Measurements from ENCODE around the gene XYLT1.

The XYLT1 gene

DNA sequence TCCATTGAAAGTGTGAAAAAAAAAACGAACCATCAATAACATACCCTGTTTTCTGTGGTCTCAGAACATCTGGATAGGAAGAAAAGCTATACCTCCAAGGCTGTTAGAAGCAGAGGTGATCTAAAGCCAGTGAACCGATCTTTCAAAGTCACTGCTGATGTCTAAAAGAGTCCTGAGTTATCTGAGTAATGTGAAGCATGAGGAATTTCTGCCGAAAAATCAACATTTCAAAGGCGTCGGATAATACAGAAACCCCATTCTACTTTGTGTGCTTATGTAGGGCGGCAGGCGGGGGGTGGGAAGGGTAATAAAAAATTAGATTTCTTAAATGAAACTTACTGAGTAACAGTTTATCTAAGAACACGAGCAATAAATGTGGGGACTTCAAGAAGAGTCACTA, 3.9 kb downstream of the XYLT1 start:
- no peak overlapping the region for H2BK12ac ChIP-seq (ENCODE audit: low read length in 2 of 2)
- H3K4me1 ChIP-seq (ENCODE audit: control insufficient read depth, insufficient read depth, low read depth, low read length): peaks cover 6% of the 10 kb centered on the region
- H3K23ac ChIP-seq (ENCODE audit: low read length in 2 of 2): no peak overlapping the region
- no peak overlapping the region for H4K91ac ChIP-seq (ENCODE audit: low read length)
- H2BK15ac ChIP-seq (ENCODE audit: low read depth, poor library complexity, severe bottlenecking): no peak overlapping the region
- no peak overlapping the region for H2AK5ac ChIP-seq (ENCODE audit: low read length, severe bottlenecking)
- peaks cover 0 to 12% of the 10 kb centered on the region in 2 experiments for H3K36me3 ChIP-seq (ENCODE audit: control insufficient read depth in 1 of 2, insufficient read depth in 2 of 2, low read depth in 1 of 2, low read length in 2 of 2)
- whole genome bisulfite sequencing: 60% methylated on average over 7 of the region's 8 CpGs
- H3K4me2 ChIP-seq (ENCODE audit: low read length, poor library complexity, severe bottlenecking): no peak overlapping the region
- H3K18ac ChIP-seq (ENCODE audit: low read depth in 1 of 2, low read length in 2 of 2): no peak overlapping the region
- H3K14ac ChIP-seq (ENCODE audit: low read length in 2 of 2): no peak overlapping the region
- no peak overlapping the region for H2BK5ac ChIP-seq (ENCODE audit: low read depth, low read length, poor library complexity, severe bottlenecking)
- H3K9ac ChIP-seq (ENCODE audit: low read length): peak overlapping the region; percentile 40
- no peaks in the 10 kb centered on the region for H3K9me3 ChIP-seq (ENCODE audit: control insufficient read depth, low read length)
- H2AFZ ChIP-seq (ENCODE audit: low read depth, low read length): no peak overlapping the region
- no peak overlapping the region for H2BK120ac ChIP-seq (ENCODE audit: low read depth, low read length)
- no peak overlapping the region for H4K8ac ChIP-seq (ENCODE audit: low read length)
- H3K27me3 ChIP-seq (ENCODE audit: control insufficient read depth in 1 of 2, insufficient read depth in 1 of 2, low read length in 2 of 2): peaks cover 0 to 41% of the 10 kb centered on the region in 2 experiments
- no peaks in the 10 kb centered on the region for H3K79me1 ChIP-seq (replicated peaks; ENCODE audit: low read length, poor library complexity, severe bottlenecking)
- H3K4me3 ChIP-seq (ENCODE audit: insufficient read depth in 1 of 2, low read depth in 1 of 2, low read length in 2 of 2): no peak overlapping the region
- no peak overlapping the region for H3K4ac ChIP-seq (ENCODE audit: low read depth in 1 of 2, low read length in 2 of 2)
- no peak for DNase-seq
- H3K27ac ChIP-seq (ENCODE audit: low read length, poor library complexity, severe bottlenecking): no peak overlapping the region

DNA sequence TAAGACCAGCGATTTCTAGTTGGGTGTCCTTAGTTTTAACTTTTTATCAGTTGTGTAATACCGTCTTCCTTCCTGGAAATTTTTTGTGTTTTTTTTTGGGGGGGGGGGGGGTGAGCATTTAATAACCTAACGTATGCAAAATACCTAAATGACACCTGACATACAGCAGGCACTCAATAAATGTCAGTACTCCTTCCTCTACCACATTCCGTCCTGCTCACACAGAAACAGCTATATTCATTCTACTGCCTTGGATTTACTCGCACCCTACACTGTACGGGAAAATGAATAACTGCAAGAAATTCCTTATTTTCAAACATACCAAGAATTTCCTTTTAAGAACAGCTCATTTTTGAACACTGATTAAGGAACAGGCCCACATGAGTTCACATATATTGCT, 5.3 kb downstream of the XYLT1 start:
- no peak overlapping the region for H3K4me3 ChIP-seq (ENCODE audit: insufficient read depth in 1 of 2, low read depth in 1 of 2, low read length in 2 of 2)

DNA sequence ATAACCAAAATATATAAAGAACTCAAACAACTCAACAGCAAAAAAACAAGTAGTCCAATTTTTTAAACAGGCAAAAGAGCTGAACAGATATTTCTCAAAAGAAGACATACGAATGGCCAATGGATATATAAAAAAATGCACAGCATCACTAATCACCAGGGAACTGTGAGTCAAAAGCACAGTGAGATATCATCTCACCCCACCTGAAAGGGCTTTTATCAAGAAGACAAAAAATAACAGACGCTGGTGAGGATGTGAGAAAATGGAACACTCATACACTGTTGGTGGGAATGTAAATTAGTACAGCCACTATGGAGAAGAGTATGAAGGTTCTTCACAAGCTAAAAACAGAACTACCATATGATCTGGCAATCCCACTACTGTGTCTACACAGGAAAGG, 7.4 kb downstream of the XYLT1 start:
- Histone ChIP-seq H3K27me3 (ENCODE audit: control insufficient read depth in 1 of 2, insufficient read depth in 1 of 2, low read length in 2 of 2) (peaks cover 0 to 10% of the 10 kb centered on the region in 2 experiments), H3K18ac (ENCODE audit: low read depth in 1 of 2, low read length in 2 of 2) (no peak overlapping the region)
- WGBS: 80% methylated on average over 1 of the region's 2 CpGs

More for the DNA sequence above, 5.3 kb downstream of the XYLT1 start:
- Histone ChIP-seq H3K14ac (ENCODE audit: low read length in 2 of 2) (no peak overlapping the region), H2BK12ac (ENCODE audit: low read length in 2 of 2) (no peak overlapping the region), H3K4me2 (ENCODE audit: low read length, poor library complexity, severe bottlenecking) (no peak overlapping the region), H3K9me3 (ENCODE audit: control insufficient read depth, low read length) (no peaks in the 10 kb centered on the region), H3K4me1 (ENCODE audit: control insufficient read depth, insufficient read depth, low read depth, low read length) (peaks cover 6% of the 10 kb centered on the region), H4K91ac (ENCODE audit: low read length) (no peak overlapping the region), H2AFZ (ENCODE audit: low read depth, low read length) (no peak overlapping the region), H3K4ac (ENCODE audit: low read depth in 1 of 2, low read length in 2 of 2) (no peak overlapping the region), H2BK120ac (ENCODE audit: low read depth, low read length) (no peak overlapping the region), H3K18ac (ENCODE audit: low read depth in 1 of 2, low read length in 2 of 2) (no peak overlapping the region), H3K23ac (ENCODE audit: low read length in 2 of 2) (no peak overlapping the region), H2BK5ac (ENCODE audit: low read depth, low read length, poor library complexity, severe bottlenecking) (no peak overlapping the region), H3K9ac (ENCODE audit: low read length) (no peak overlapping the region), H2BK15ac (ENCODE audit: low read depth, poor library complexity, severe bottlenecking) (no peak overlapping the region), H4K8ac (ENCODE audit: low read length) (no peak overlapping the region), H3K27ac (ENCODE audit: low read length, poor library complexity, severe bottlenecking) (no peak overlapping the region), H3K36me3 (ENCODE audit: control insufficient read depth in 1 of 2, insufficient read depth in 2 of 2, low read depth in 1 of 2, low read length in 2 of 2) (peaks cover 0 to 12% of the 10 kb centered on the region in 2 experiments), H2AK5ac (ENCODE audit: low read length, severe bottlenecking) (no peak overlapping the region), H3K27me3 (ENCODE audit: control insufficient read depth in 1 of 2, insufficient read depth in 1 of 2, low read length in 2 of 2) (peaks cover 0 to 30% of the 10 kb centered on the region in 2 experiments), H3K79me1 (replicated peaks; ENCODE audit: low read length, poor library complexity, severe bottlenecking) (no peaks in the 10 kb centered on the region)
- 79% methylated on average over 4 of the region's 6 CpGs for WGBS
- DNase-seq: no peak

DNA sequence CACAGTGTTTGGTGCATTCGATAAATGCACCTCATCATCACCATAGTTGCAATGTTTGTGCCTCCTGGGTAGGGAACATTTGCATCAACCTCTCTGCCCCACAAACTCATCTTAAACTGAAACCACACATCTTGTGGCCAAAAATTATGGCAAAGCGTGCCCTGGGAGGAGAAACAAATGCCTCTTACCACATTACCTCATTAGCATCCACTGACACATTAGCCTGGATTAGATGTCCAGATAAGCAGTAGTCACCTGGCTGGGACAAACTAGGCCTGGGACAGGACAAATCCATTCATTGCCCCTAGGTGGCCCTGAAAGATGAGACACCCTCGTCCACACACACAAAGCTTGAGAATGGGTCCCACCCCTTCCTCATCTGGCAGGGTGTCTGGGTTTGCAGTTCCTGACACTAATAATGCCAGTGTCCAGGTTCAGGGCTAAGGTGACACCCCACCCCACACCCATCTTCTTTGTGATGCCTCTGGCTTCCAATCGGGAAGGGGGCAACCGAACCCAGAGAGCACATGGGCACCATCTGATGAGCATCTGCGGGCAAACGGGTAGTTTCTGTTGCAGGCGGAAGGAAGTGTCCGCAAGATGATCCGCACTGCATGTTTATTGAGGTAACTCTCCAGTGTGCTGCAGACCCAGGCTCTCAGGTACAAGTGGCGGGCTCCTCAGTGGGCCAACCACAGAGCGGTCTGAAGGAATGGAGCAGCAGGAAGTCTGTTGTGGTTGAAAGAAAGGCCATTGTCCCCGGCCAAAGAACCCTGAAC, 8.6 kb downstream of the XYLT1 start:
- Histone ChIP-seq H3K9ac (ENCODE audit: low read length) (no peak overlapping the region), H2BK12ac (ENCODE audit: low read length in 2 of 2) (no peak overlapping the region), H3K79me1 (replicated peaks; ENCODE audit: low read length, poor library complexity, severe bottlenecking) (no peaks in the 10 kb centered on the region), H3K14ac (ENCODE audit: low read length in 2 of 2) (no peak overlapping the region), H2BK15ac (ENCODE audit: low read depth, poor library complexity, severe bottlenecking) (no peak overlapping the region), H2AFZ (ENCODE audit: low read depth, low read length) (no peak overlapping the region), H3K36me3 (ENCODE audit: control insufficient read depth in 1 of 2, insufficient read depth in 2 of 2, low read depth in 1 of 2, low read length in 2 of 2) (peaks cover 0 to 15% of the 10 kb centered on the region in 2 experiments), H3K27ac (ENCODE audit: low read length, poor library complexity, severe bottlenecking) (no peak overlapping the region), H3K27me3 (ENCODE audit: control insufficient read depth in 1 of 2, insufficient read depth in 1 of 2, low read length in 2 of 2) (no peaks in the 10 kb centered on the region), H2AK5ac (ENCODE audit: low read length, severe bottlenecking) (no peak overlapping the region), H4K8ac (ENCODE audit: low read length) (no peak overlapping the region), H3K23ac (ENCODE audit: low read length in 2 of 2) (no peak overlapping the region), H3K4ac (ENCODE audit: low read depth in 1 of 2, low read length in 2 of 2) (no peak overlapping the region), H4K91ac (ENCODE audit: low read length) (no peak overlapping the region), H2BK5ac (ENCODE audit: low read depth, low read length, poor library complexity, severe bottlenecking) (no peak overlapping the region), H3K18ac (ENCODE audit: low read depth in 1 of 2, low read length in 2 of 2) (no peak overlapping the region), H3K4me2 (ENCODE audit: low read length, poor library complexity, severe bottlenecking) (no peak overlapping the region), H3K9me3 (ENCODE audit: control insufficient read depth, low read length) (no peaks in the 10 kb centered on the region), H2BK120ac (ENCODE audit: low read depth, low read length) (no peak overlapping the region), H3K4me3 (ENCODE audit: insufficient read depth in 1 of 2, low read depth in 1 of 2, low read length in 2 of 2) (no peak overlapping the region), H3K4me1 (ENCODE audit: control insufficient read depth, insufficient read depth, low read depth, low read length) (no peaks in the 10 kb centered on the region)
- no peak for DNase-seq
- WGBS: 85% methylated on average over 12 of the region's 13 CpGs

More for the DNA sequence above, 7.4 kb downstream of the XYLT1 start:
- no peak overlapping the region for H2BK15ac ChIP-seq (ENCODE audit: low read depth, poor library complexity, severe bottlenecking)
- no peaks in the 10 kb centered on the region for H3K79me1 ChIP-seq (replicated peaks; ENCODE audit: low read length, poor library complexity, severe bottlenecking)
- no peak overlapping the region for H2AFZ ChIP-seq (ENCODE audit: low read depth, low read length)
- no peak overlapping the region for H3K9ac ChIP-seq (ENCODE audit: low read length)
- H2BK12ac ChIP-seq (ENCODE audit: low read length in 2 of 2): no peak overlapping the region
- H2AK5ac ChIP-seq (ENCODE audit: low read length, severe bottlenecking): no peak overlapping the region
- peaks cover 0 to 15% of the 10 kb centered on the region in 2 experiments for H3K36me3 ChIP-seq (ENCODE audit: control insufficient read depth in 1 of 2, insufficient read depth in 2 of 2, low read depth in 1 of 2, low read length in 2 of 2)
- no peak overlapping the region for H3K4ac ChIP-seq (ENCODE audit: low read depth in 1 of 2, low read length in 2 of 2)
- no peak overlapping the region for H4K91ac ChIP-seq (ENCODE audit: low read length)
- no peak overlapping the region for H2BK120ac ChIP-seq (ENCODE audit: low read depth, low read length)
- H3K4me1 ChIP-seq (ENCODE audit: control insufficient read depth, insufficient read depth, low read depth, low read length): no peaks in the 10 kb centered on the region
- H3K14ac ChIP-seq (ENCODE audit: low read length in 2 of 2): no peak overlapping the region
- no peak overlapping the region for H3K4me2 ChIP-seq (ENCODE audit: low read length, poor library complexity, severe bottlenecking)
- no peak for DNase-seq
- H3K9me3 ChIP-seq (ENCODE audit: control insufficient read depth, low read length): no peaks in the 10 kb centered on the region
- H2BK5ac ChIP-seq (ENCODE audit: low read depth, low read length, poor library complexity, severe bottlenecking): no peak overlapping the region
- no peak overlapping the region for H3K27ac ChIP-seq (ENCODE audit: low read length, poor library complexity, severe bottlenecking)
- no peak overlapping the region for H4K8ac ChIP-seq (ENCODE audit: low read length)
- H3K23ac ChIP-seq (ENCODE audit: low read length in 2 of 2): no peak overlapping the region
- H3K4me3 ChIP-seq (ENCODE audit: insufficient read depth in 1 of 2, low read depth in 1 of 2, low read length in 2 of 2): no peak overlapping the region

Data from mesenchymal stem cell (in vitro differentiated cells and primary cell).